IPS-NIHi7 (cell line): Measurements from ENCODE around the gene PHOSPHO1.
"Not testable (repeated sequence)": the region's sequence is repeated elsewhere in the genome, so short reads cannot be mapped to it uniquely, and the experiment has no call there.

Experiments used
- DNase-seq: peaks from one replicate; pipeline ENCODE4 v3.0.0; 2012; ENCODE audit warnings: mixed read lengths; ENCODE audit errors: extremely low spot score

PHOSPHO1 gene

DNA sequence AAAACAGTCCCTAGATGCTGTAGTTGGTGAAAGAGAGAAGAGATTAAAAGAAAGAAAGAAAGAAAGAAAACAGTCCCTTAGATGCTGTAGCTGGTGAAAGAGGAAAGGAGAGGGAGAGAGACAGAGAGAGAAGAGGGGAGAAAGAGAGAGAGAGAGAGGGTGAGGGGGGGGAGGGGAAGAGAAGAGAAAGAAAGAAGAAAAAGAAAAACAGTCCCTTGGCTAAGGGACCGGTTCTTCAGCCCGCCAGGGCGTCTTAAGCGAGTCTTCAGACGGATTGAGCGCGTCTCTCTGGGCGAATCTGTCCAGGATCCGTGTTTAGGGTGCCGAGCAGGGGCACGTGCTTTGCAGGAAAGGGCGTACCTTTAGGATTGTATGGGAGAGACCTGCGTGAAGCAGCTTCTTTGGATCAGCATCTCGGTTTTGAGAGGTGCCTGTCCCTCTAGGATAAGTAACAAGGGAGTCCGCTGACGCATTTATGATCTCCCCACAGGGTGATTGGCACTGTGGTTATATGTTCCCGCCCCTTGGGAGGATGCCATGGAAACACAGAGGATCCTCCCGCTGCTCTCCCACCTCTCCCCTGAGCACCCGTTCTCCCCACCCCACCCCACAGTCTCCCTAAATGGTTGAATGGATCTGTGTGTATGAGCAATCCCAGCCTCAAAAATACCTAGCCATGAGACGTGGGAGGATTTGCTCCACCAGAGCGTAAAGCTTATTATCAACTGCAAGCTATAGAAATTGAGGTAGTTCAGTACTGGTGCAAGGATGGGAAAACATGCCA is 36.9 kb downstream of the PHOSPHO1 start:
- peak; percentile 60 for DNase-seq

DNA sequence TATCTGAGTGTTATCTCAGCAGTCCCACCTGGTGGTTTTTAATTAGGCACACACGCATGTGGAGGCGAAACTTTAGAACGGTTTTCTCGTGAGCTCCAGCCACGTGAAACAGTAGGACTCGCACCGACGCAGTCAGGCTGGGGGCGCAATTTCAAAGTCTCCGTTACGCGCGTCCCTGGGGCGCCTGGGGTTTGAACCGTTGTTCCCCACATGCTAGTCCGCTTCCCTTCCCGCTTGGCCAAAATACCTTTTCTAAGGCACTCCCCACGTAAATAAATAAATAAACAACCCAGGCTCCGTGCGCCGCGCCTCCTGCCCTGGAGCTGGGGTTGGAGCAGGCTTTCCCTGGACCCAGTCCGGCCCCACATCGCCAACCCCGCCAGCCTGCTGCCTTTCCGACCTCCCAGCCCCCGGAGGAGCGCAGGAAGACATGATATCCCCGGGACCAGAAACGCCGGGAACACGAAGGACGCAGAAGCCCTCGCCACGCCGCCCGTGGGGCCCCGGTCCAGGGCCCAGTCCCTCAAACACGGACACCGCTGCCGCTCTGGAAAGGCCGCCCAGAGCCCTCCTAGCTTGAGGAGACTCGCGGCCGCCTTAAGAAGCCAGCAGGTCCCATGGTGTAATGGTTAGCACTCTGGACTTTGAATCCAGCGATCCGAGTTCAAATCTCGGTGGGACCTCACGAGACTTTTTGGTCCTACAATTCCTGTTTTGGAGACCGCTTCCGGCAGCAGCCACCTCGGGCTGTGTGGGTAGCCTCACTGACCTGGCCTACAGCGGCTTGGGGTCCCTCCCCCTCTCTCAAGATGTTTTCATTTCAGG is 38.5 kb downstream of the PHOSPHO1 start:
- peak; percentile 75 for DNase-seq

DNA sequence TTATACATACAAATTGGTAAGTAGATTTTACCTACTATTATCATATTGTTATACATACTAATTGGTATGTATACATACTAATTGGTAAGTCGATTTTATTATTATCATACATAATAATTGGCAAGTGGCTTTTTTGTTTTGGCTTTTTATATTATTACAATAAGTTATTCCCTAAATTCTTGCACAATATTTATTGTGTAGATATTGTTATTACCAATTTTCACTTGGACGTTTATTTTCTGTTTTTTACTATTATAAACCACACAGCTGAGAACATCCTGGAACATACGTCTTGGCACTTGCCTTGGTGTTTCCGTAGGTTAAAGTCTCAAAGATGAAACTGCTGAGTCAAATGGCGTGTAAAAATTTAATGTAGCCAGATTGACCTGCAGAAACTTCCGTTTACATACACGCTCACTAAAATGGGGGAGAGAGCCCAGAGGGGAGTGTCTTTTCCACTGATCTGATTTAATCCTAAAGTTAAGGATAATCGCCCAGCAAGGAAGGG is 39.1 kb downstream of the PHOSPHO1 start:
- no peak for DNase-seq

DNA sequence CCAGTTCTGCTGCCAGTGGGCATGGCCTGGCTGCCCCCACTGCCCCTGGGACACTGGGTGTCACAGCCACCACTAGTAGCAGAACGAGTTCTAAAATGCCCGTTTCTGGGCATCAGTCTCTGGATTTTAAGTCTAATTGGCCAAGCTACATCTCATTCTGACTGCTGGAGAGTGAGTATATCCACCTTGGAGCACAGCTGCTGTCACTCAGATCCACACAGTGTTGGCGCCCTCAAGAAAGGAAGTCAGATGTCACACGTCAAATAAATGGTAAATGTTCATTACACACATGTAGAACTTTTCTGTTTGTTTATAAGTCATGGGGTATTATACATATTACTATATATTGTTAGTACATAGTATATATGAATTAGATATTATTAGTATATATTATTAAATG is 39.7 kb downstream of the PHOSPHO1 start:
- DNase-seq, result peak; percentile 4

DNA sequence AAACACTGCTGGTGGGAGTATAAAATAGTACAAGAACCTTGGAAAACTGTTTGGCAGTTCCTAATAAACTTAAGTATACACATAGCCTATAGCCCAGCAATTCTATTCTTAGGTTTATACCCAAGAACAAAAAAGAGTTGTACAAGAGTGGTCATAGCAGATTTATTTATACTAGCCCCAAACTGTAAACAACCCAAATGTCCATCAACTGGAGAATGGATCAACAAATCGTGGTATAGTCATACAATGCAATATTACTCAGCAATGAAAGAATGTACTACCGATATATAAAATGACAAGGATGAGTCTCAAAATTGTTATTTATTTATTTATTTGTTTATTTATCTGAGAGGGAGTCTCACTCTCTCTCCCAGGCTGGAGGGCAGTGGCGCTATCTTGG is 43.3 kb downstream of the PHOSPHO1 start:
- DNase-seq, result no peak

DNA sequence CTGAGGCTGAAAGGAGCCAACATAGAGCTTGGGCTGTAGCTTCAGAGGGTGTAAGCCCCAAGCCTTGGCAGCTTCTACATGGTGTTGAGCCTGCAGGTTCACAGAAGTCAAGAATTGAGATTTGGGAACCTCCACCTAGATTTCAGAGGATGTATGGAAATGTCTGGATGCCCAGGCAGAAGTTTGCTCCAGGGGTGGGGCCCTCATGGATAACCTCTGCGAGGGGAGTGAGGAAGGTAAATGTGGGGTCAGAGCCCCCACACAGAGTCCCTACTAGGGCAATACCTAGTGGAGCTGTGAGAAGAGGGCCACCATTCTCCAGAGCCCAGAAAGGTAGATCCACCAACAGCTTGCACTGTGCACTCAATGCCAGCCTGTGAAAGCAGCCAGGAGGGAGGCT is 45.2 kb downstream of the PHOSPHO1 start:
- DNase-seq, result not testable (repeated sequence)

DNA sequence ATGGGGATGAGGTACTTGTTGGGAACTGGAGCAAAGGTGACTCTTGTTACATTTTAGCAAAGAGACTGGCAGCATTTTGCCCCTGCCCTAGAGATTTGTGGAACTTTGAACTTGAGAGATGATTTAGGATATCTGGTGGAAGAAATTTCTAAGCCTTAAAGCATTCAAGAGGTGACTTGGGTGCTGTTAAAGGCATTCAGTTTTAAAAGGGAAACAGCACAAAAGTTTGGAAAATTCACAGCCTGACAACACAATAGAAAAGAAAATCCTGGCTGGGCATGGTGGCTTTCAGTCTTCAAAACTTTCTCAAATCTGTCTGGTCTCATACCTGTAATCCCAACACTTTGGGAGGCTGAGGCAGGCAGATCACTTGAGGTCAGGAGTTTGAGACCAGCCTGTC is 46.1 kb downstream of the PHOSPHO1 start:
- DNase-seq, result not testable (repeated sequence)

DNA sequence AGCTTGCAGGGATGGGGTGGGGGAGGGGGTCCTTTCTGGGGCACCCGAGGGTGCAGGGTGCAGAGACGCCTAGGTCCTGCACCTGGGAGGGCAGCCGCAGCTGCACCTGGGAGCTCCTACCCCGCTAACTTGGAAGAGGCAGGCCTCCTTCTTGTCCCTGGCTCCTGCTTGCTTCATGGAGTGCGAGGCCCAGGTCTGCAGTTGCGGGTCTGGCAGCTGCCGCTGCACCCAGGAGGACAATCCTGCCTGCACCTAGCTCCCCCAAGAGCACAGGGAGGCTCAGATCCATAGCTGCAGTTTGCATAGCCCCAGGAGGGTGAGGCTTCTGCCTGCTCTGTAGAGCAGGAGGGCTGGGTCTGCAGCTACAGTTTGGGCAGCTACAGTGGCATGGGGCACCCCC is 46.8 kb downstream of the PHOSPHO1 start:
- no peak for DNase-seq

DNA sequence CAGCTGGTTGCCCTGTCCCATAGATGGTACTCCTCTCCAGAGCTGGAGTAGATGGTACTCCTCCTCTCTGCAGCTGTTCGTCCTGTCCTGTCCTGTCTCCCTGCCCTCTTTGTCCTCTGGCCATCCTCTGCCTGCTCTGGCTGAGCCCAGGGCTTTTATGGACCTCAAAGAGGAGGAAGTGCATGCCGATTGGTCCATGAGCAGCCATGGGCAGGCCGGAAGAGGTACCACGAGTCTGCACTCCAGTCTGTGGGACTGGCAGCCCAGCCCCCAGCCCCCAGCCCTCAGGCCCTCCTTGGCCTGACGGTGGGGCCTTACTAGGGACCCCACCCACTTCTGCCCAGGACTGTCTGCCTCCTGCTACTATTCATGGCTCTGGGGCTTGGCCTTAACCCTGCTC is 47.2 kb downstream of the PHOSPHO1 start:
- no peak for DNase-seq

DNA sequence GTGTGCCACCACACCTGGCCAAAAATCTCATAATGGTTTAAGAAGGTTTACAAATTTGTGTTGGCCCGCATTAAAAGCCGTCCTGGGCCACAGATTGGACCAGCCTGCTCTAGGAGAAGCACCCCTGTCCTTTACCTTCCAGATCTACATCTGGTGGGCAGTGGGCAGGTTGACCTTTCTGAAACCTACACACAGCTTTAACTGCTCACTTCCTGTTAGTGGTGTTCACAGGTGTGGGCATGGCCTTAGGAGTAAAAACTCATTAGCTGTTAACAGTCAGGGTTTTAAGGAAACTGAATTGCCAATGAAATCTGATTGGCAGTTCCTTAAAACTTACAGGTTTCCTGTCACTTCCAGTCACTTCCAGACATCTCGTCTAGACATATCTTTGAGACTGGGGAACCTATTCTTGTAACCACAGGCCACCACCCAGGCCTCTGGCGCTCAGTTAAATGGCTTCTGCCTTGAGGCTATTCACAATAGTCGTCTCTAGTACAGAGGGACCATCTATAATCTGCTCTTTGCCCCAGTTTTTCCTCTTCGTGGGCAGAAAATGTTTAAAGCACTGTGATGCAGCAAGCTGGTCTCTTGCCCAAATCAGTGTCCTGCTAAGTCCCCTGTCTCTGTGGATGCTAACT is 49.5 kb downstream of the PHOSPHO1 start:
- no peak for DNase-seq

DNA sequence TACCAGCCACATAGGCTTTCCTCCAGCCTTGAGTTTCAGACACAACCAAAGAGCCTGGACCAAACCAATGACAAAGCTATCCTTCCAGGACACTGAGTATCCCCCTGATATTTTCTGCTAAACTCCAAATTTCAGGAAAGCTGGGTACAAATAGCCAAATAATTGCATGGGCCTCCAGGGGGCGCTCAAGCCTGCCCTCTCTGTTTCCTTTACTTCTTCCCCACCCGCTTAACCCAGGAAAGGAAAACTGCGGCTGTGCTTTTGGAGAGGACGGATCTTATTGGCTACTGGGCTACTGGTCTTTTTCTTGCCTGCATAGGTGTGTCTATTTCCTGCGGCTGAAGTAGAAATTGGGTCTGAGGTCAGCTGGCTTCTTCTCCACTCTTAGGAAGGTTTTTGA is 50.3 kb downstream of the PHOSPHO1 start:
- DNase-seq, result peak; percentile 88

DNA sequence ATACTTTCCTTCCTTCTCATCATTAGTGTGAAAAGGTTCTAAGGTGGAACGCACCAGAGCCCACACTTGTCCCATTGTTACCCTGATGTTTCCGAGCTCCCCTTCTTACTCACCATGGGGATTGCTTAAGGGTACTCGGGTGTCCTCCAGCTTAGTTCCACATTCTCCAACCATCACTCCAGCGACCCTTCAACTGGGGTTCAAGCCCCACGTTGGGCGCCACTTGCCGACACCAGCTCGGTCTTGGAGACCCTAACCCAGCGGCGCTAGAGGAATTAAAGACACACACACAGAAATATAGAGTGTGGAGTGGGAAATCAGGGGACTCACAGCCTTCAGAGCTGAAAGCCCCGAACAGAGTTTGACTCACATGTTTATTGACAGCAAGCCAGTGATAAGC is 54.6 kb downstream of the PHOSPHO1 start:
- not testable (repeated sequence) for DNase-seq
